GM19035 (cell line): ENCODE results near the gene CX3CR1.

Experiments used
- ATAC-seq: cut with Tn5 transposase; IDR thresholded peaks from one replicate; pipeline ENCODE4 v1.9.1; 2021; ENCODE audit not compliant: unreplicated experiment

The CX3CR1 gene

GRCh38 chr3:39226106-39226741 lies 53.6 kb downstream of the CX3CR1 start:
- no peak for ATAC-seq

DNA sequence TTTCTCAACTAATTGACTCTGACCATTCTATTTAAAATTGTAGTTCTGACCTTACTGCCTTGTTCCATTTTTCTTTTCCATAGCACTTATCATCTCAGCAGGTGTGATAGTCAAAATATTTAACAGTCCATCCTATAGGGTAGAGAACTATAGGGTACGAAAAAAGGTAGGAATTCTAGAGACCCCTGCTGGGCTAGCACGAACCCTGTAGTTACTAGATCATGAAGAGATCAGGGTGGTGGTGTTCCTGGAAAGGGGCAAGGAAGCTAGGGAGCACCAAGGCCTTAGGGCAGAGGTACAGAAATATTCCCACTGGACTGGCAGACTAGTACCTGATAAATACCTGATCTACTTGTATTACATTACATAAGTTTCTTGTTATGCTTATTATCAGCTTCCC lies 55.5 kb downstream of the CX3CR1 start:
- ATAC-seq: no peak

DNA sequence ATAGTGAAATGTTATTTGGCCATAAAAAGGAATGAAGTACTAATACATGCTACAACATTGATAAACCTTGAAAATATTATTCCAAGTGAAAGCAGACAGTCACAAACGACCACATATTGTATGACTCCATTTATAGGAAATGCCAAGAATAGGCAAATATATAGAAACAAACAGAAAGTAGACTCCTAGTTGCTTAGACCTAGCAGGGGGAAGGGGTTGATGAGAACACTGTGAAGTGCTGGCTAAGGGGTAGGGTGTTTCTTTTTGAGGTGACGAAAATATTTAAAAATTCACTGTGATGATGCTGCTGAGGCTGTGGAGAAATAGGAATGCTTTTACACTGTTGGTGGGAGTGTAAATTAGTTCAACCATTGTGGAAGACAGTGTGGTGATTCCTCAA lies 56.9 kb downstream of the CX3CR1 start:
- ATAC-seq: no peak

DNA sequence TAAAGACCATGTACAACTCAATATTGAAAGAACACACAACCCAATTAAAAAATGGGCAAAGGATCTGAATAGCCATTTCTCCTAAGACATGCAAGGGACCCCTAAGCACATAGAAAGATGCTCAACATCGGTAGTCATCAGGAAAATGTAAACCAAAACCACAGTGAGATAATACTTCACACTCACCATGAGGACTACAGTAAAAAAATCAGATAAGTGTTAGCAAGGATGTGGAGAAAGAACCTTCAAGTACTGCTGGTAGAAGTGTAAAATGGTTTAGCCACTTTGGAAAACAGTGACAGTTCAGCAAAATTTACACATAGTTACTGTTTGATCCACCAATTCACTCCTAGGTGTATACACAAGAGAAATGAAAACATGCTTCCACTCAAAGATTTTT lies 57.4 kb downstream of the CX3CR1 start:
- no peak for ATAC-seq

DNA sequence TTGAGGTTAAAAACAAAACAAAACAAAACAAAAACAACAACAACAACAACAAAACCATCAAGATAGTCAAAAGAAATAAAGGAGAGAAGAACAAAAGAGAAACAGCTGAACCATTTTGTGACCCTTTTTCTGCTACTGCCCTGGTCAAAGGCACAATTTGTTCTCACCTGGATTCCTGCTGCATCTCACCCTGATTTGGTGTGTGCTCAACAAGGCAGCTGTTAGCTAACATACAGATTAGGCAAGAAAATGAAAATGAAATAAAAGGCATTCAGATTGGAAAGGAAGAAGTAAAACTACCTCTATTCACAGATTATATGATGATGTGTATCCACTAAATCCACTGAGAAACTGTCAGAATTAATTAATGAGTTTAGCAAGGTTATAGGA lies 58.7 kb downstream of the CX3CR1 start:
- ATAC-seq: no peak

DNA sequence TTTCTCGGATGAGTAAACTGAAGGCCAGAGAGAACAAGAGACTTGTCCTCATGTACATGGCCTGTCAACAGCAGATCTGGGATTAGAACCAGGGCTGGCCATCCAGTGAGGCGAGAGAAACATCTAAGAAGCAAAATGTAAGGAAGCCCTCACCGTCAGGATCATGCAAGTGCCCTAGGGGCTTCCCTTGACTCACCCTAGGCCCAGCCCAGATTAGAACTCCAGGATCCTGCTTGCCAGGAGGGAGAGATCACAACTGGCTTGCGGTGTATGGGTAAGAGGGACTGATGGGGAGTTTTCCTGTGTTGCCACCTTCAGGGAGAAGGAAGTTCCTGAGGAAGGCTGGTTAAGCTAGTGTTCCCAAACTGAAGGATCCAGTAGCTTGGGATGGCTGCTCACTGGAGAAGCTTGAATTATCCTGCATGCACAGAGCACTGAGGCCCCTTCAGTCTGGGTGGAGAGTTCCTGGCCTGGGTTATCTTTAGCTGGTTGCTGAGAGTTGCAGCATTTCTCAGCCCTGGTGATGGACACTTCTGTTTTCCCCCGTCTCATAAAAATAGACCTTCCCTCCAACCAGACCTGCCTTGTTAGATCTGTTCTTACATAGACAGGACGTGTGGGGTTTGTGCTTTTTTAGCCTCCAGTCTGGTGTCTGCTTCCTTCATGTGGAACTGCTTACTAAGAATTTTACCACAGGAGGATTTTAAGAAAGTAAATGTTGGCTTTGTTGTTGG lies 59.3 kb downstream of the CX3CR1 start:
- ATAC-seq: no peak

GRCh38 chr3:39219702-39220101 lies 60.1 kb downstream of the CX3CR1 start:
- no peak for ATAC-seq

DNA sequence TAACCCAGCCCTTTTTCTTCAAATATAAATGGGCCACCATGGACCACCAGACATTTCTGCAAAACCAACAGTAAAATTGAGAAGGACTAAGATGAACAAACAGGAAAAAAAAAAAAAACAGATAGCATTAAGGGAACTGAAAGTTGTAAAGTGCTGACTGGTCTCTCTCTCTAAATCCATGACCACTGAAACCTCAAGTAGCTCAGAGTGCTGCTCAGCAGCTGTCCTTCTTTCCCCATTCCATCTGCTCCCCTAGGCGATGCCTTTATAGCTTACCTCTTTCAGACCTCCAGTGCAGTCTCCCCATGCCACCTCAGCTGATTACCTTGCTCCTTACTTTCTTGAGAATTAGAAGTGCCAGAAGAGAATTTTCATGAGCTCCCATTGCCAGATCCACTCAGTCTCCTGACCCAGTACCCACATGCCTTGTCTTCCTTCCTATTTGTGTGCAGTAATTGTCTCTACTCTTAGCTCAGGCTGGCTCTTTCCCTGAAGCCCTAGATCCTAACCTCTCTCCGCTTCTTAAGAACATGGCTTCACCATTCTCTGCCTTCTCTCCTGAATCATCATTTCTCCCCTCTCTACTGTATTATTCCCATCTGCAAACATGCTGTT lies 63.6 kb downstream of the CX3CR1 start:
- ATAC-seq: peak; percentile 97

DNA sequence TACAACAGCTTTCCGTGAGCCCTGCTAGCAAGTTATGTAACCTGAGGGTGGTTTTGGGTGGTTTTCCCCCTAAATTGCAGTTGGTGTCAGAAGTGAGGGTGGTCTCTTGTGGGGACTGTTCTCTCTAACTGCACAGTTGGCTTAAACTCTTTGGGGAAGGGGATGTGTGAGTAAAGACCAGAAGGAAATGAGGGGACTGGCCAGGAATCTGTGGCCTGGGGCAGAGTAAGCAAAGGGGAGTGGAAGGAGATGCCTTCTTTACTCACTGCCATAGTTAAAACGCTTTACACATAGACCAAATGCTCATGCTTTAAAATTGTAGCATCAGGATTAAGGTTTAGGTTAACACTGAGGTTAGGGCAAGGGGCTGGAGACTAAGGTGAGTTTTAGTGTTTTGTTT lies 66.2 kb downstream of the CX3CR1 start:
- no peak for ATAC-seq
